MM.1S (cell line): ENCODE measurements around the gene SCIN.

Experiments
- CTCF ChIP-seq: fragments of 300-600 bp; sonication (generic); IDR thresholded peaks from 2 replicates; pipeline ENCODE4 v1.5.1; 2016; ENCODE audit warnings: antibody characterized with exemption, low read length, mixed read lengths
- EZH2 ChIP-seq: fragments of 300-600 bp; sonication (generic); optimal IDR thresholded peaks from 2 replicates; pipeline ENCODE3; 2017; ENCODE audit warnings: low read depth, mild to moderate bottlenecking, antibody characterized with exemption, low read length, mixed read lengths
- EZH2phosphoT487 ChIP-seq: fragments of 300-600 bp; sonication (generic); IDR thresholded peaks from 2 replicates; pipeline ENCODE4 v1.6.1; 2018; ENCODE audit warnings: antibody characterized with exemption, low read length

DNA sequence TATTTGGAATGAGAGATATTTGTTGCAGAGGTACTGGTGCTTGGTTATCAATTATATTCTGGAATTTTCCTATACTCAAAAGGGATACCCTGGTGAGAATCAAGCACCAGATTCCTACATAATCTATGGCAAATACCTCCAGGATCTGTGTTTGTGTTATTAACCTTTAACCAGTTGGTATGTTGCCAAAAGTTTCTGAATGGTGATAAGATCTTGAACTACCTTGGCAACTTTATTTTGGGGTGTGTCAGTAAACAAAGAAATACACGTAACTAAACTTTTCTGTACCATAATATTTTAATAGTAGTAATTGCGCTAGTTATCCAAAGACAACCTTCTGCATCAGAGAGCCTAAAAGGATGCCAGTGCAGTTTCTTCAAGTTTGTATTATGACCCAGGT is 13.4 kb downstream of the SCIN start:
- TF ChIP-seq EZH2phosphoT487: no peak
- no peak for TF ChIP-seq CTCF
- TF ChIP-seq EZH2: no peak
